Ascending aorta (tissue), 2 donors: ENCODE data around the gene PAK4. TPM values are rescaled to one million over a fixed set of nuclear protein-coding genes. Genes with fewer than 3 reads are reported as not detected.

Experiments
- DNase-seq, 2 donors: peaks; one replicate each; pipeline ENCODE4 v3.0.0-alpha.2; 2019; ENCODE audit warnings: low spot score in 2 of 2
- H3K27ac ChIP-seq, 2 donors: fragments of 200-600 bp; sonication (generic); one replicate each; pipeline ENCODE4 v1.5.1; 2016 to 2017; ENCODE audit warnings: mild to moderate bottlenecking in 1 of 2
- H3K27me3 ChIP-seq: fragments of 200-600 bp; sonication (generic); one replicate; pipeline ENCODE4 v1.5.1; 2017
- H3K36me3 ChIP-seq, 2 donors: fragments of 200-600 bp; sonication (generic); one replicate each; pipeline ENCODE4 v1.5.1; 2016
- H3K4me1 ChIP-seq, 2 donors: fragments of 200-600 bp; sonication (generic); one replicate each; pipeline ENCODE4 v1.5.1; 2016 to 2017; ENCODE audit warnings: mild to moderate bottlenecking in 1 of 2
- H3K4me3 ChIP-seq, 2 donors: fragments of 200-600 bp; sonication (generic); one replicate each; pipeline ENCODE4 v1.5.1; 2016 to 2017; ENCODE audit warnings: mild to moderate bottlenecking in 1 of 2
- H3K9me3 ChIP-seq, 2 donors: fragments of 200-600 bp; sonication (generic); one replicate each; pipeline ENCODE4 v1.5.1; 2016
- intact Hi-C: fragments of 100-400 bp; cut with DNase I; formaldehyde crosslinking; loops from one replicate; pipeline ENCODE4 v1.15.1; 2023
- total RNA-seq: library from RNA; depleted of rRNA; stranded (reverse); fragments of >200 nt; gene quantifications from one replicate; pipeline ENCODE4 v1.1.0, GENCODE V29; 2016
- TF ChIP-seq, protein P1 (sequence below), 3 experiments: fragments of 200-600 bp in 2 of 3; fragments of 450-650 bp in 1 of 3; sonication (generic) in 2 of 3; IDR thresholded peaks; one replicate each; pipeline ENCODE4 v1.5.1; 2016 to 2019; ENCODE audit warnings: antibody characterized with exemption in 3 of 3, mild to moderate bottlenecking in 1 of 3, moderate library complexity in 1 of 3

PAK4 gene
- total RNA-seq, 1 donor from 2014 or later = 27.4 TPM

DNA sequence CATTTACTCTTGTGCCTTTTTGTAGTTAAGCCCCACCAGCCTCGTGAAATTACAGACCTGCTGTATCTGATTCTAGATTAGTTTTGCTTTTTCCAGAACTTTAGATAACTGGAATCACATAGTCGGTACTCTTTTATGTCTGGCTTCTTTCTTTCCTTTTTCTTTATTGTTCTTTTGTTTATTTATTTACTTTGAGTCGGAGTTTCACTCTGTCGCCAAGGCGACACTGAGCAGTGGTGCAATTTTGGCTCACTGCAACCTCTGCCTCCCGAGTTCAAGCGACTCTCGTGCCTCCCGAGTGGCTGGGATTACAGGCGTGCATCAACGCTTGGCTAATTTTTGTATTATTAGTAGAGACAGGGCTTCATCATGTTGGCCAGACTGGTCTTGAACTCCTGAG lies 65.2 kb downstream of the PAK4 start:
- Histone ChIP-seq H3K27me3 (no peaks in the 10 kb centered on the region), H3K9me3 (no peaks in the 10 kb centered on the region), H3K4me1 (no peaks in the 10 kb centered on the region), H3K27ac (no peak overlapping the region), H3K4me3 (no peak overlapping the region), H3K36me3 (no peaks in the 10 kb centered on the region)
- intact Hi-C loops = no loop called here
- DNase-seq = no peak
- TF ChIP-seq, protein P1, sequence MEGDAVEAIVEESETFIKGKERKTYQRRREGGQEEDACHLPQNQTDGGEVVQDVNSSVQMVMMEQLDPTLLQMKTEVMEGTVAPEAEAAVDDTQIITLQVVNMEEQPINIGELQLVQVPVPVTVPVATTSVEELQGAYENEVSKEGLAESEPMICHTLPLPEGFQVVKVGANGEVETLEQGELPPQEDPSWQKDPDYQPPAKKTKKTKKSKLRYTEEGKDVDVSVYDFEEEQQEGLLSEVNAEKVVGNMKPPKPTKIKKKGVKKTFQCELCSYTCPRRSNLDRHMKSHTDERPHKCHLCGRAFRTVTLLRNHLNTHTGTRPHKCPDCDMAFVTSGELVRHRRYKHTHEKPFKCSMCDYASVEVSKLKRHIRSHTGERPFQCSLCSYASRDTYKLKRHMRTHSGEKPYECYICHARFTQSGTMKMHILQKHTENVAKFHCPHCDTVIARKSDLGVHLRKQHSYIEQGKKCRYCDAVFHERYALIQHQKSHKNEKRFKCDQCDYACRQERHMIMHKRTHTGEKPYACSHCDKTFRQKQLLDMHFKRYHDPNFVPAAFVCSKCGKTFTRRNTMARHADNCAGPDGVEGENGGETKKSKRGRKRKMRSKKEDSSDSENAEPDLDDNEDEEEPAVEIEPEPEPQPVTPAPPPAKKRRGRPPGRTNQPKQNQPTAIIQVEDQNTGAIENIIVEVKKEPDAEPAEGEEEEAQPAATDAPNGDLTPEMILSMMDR (IDR thresholded peaks at IDR 0.05) = no peak

DNA sequence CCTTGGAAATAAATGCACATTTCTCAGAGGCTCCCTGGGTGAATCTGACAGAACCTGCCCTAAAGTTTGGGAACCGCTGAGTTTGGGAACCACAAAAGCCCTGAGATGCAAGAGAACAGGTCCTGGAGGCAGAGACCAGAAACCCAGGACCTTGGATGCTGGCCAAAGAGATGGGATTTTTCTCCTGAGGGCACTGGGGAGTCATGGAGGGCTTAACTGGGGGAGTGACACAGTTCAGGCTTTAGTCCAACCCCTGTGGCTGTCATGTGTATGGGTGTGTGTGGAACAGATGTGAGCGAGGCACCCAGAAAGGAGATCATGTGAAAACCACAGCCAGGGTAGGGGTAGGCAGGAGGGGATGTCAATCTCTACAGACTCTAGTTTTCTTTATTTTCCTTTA lies 67.3 kb downstream of the PAK4 start:
- DNase-seq = no peak
- no peak overlapping the region for H3K4me3 ChIP-seq
- H3K36me3 ChIP-seq = no peaks in the 10 kb centered on the region
- no peaks in the 10 kb centered on the region for H3K4me1 ChIP-seq
- TF ChIP-seq, protein P1 (IDR thresholded peaks at IDR 0.05) = no peak
- intact Hi-C loops = no loop called here
- no peaks in the 10 kb centered on the region for H3K9me3 ChIP-seq
- peaks cover 13% of the 10 kb centered on the region for H3K27me3 ChIP-seq
- H3K27ac ChIP-seq = no peak overlapping the region

DNA sequence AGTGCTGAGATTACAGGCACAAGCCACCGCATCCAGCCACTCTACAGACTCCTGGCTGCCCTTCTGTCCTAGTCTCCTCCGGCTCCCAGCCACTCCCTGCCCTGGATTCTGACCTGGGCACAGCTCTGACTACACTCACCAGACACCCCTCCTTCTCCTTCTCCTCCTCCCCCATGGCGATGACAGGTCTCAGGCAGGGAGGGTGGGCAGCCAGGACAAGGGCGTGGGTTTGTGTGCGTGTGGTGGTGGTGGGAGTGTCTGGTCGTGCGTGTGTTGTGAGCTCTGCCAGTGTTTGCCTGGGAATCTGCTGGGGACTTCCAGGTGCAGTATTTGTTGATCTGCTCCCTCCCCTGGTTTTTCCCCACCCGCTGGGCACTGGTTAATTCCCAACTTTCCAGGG lies 68.2 kb downstream of the PAK4 start:
- Histone ChIP-seq H3K4me3 (no peak overlapping the region), H3K4me1 (no peaks in the 10 kb centered on the region), H3K27ac (no peak overlapping the region), H3K36me3 (no peaks in the 10 kb centered on the region), H3K27me3 (peaks cover 13% of the 10 kb centered on the region), H3K9me3 (no peaks in the 10 kb centered on the region)
- TF ChIP-seq, protein P1 (IDR thresholded peaks at IDR 0.05) = no peak
- DNase-seq = no peak
- intact Hi-C loops = no loop called here

DNA sequence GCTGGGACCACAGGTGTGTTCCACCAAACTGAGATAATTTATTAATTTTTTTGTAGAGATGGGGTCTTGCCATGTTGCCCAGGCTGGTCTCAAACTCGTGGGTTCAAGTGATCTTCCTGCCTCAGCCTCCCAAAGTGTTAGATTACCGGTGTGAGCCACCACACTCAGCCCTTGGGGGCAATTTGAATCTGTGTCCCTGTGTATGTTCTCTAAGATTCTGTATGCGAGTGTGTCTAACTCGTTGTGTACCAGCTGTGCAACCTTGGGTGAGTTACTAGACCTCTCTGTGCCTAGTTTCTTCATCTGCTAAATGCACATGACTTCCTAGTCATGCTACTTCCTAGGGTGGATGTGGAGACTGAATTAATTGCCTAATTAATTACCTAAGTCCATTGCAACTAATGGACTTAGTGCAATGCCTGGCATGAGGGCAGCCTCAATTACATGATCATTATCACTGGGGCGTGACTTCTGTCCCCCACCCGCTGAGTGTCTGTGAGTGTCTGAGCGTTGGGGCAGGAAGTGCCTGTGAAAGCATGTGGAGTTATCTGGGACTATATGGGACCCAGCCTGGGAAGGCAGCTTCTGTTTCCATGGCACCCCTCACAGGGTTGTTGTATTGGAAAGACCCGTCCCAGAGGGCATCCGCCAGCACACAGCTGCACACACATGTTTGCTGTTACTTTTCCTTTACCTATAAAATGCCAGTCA lies 69.4 kb downstream of the PAK4 start:
- H3K27me3 ChIP-seq = peaks cover 13% of the 10 kb centered on the region
- no peak for DNase-seq

DNA sequence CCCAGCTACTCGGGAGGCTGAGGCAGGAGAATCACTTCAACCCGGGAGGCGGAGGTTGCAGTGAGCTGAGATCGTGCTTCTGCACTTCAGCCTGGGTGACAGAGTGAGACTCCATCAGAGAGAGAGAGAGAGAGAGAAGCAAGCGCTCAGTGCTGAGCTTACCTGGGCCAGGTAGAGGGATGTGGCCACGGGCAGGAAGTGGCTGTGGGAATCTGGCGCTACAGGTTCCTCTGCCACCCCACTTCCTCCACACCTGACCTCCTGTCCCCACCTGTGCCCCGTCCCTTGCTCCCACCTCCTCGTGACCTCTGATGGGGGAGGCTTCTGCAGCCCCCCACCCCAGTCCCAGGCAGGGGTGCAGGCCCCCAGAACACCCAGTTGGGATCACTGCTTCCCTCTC lies 70.2 kb downstream of the PAK4 start:
- Histone ChIP-seq H3K4me3 (no peak overlapping the region), H3K4me1 (no peaks in the 10 kb centered on the region), H3K27me3 (peaks cover 13% of the 10 kb centered on the region), H3K9me3 (no peaks in the 10 kb centered on the region), H3K36me3 (no peaks in the 10 kb centered on the region), H3K27ac (no peak overlapping the region)
- intact Hi-C loops = no loop called here
- TF ChIP-seq, protein P1 (IDR thresholded peaks at IDR 0.05) = no peak
- no peak for DNase-seq

More for the DNA sequence above, 69.4 kb downstream of the PAK4 start:
- H3K27ac ChIP-seq = no peak overlapping the region
- H3K9me3 ChIP-seq = no peaks in the 10 kb centered on the region
- no peak overlapping the region for H3K4me3 ChIP-seq
- H3K36me3 ChIP-seq = no peaks in the 10 kb centered on the region
- H3K4me1 ChIP-seq = no peaks in the 10 kb centered on the region
- TF ChIP-seq, protein P1 (IDR thresholded peaks at IDR 0.05) = no peak
- intact Hi-C loops = no loop called here

DNA sequence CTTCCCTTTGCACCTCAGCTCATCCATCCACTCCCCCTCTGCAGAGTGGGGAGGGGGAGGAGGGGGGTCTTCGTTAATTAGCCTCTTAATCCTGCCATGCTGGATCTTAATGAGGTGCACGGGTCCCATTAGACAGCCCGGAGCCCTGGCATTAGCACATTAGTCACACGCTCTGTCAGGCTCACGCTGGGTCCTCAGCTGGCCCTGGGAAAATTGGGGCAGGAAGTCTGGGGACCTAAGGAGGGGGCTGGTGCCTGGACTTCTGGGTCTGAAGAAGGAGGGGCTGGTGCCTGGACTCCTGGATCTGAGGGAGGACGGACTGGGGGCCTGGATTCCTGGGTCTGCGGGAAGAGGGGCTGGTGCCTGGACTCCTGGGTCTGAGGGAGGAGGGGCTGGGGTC lies 70.7 kb downstream of the PAK4 start:
- Histone ChIP-seq H3K9me3 (no peaks in the 10 kb centered on the region), H3K27me3 (peaks cover 13% of the 10 kb centered on the region), H3K4me1 (no peaks in the 10 kb centered on the region), H3K36me3 (no peaks in the 10 kb centered on the region), H3K4me3 (no peak overlapping the region), H3K27ac (no peak overlapping the region)
- DNase-seq = no peak
- TF ChIP-seq, protein P1 (IDR thresholded peaks at IDR 0.05) = no peak
- intact Hi-C loops = no loop called here
